ENCODE data around the gene CTNNA3.

DNA sequence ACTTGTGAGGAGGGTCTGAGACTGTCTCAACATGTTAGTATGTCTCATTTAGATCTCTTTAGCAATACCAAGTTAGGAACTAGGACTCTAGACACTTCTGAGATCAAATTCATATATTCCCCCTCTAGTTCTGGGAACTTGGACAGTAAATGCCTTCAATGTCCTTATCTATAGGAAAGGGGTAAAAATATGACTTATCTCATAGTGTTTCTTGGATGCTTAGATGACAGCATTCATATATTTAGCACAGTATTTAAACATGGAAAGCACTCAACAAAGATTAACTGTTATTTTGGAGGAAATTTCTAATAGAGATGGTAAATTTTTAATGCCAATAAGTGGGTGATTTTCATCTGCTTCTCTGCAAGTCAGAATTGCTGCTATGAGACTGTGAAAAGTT is 154.6 kb downstream of the CTNNA3 start:
- TF ChIP-seq CTCF (IDR thresholded peaks at IDR 0.05; ENCODE audit: insufficient read depth, low read length, poor library complexity, severe bottlenecking), result no peak
- no peak for TF ChIP-seq EZH2phosphoT487 (conservative IDR thresholded peaks at IDR 0.05; ENCODE audit: low read length)
